SK-N-SH treated with all-trans-retinoic acid at 6 μM for 48 hours (cell line): Measurements from ENCODE around the gene DNAH5.

Experiments used
- BACH2 ChIP-seq: fragments of 250-450 bp; sonication (Bioruptor Pico); IDR thresholded peaks from 2 replicates; pipeline ENCODE4 v1.9.0; 2021; ENCODE audit warnings: mild to moderate bottlenecking, borderline replicate concordance
- ZNF70 ChIP-seq: fragments of 450-650 bp; formaldehyde crosslinking; IDR thresholded peaks from 2 replicates; pipeline ENCODE4 v1.5.0; 2020; ENCODE audit warnings: mild to moderate bottlenecking, moderate library complexity
- ZNF8 ChIP-seq: fragments of 450-650 bp; formaldehyde crosslinking; IDR thresholded peaks from 2 replicates; pipeline ENCODE4 v1.5.0; 2020; ENCODE audit warnings: mild to moderate bottlenecking, moderate library complexity
- TF ChIP-seq, protein P1 (sequence below): fragments of 250-450 bp; sonication (Bioruptor Pico); IDR thresholded peaks from 2 replicates; pipeline ENCODE4 v1.8.0; 2020; ENCODE audit warnings: mild to moderate bottlenecking, moderate library complexity, borderline replicate concordance
- TF ChIP-seq, protein P2 (sequence below): fragments of 250-450 bp; sonication (Bioruptor Pico); IDR thresholded peaks from 2 replicates; pipeline ENCODE4 v1.5.1; 2020; ENCODE audit warnings: low read depth, mild to moderate bottlenecking, moderate library complexity

DNA sequence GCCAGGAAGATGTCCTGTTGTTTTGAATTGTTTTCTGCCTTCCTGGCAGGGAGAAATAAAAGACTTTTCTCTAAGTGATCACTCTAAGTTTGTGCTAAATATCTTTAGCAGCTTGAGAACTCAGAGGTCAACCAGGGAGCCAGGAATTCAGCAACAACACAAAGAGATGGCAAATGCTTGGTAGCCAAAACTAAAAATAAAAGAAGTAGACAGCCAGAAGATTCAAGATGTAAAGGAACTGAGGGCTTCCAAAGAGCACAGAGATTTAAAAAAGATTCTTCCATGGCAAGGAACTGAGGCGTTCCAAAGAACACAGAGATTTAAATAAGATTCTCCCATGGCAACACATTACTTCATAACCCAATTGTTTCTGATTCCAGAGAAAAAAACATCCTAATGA is 9.6 kb downstream of the DNAH5 start:
- no peak for TF ChIP-seq ZNF8 (CRISPR knock-in tag)
- no peak for TF ChIP-seq BACH2 (CRISPR knock-in tag)
- TF ChIP-seq ZNF70 (CRISPR knock-in tag), result no peak
- TF ChIP-seq, protein P1, sequence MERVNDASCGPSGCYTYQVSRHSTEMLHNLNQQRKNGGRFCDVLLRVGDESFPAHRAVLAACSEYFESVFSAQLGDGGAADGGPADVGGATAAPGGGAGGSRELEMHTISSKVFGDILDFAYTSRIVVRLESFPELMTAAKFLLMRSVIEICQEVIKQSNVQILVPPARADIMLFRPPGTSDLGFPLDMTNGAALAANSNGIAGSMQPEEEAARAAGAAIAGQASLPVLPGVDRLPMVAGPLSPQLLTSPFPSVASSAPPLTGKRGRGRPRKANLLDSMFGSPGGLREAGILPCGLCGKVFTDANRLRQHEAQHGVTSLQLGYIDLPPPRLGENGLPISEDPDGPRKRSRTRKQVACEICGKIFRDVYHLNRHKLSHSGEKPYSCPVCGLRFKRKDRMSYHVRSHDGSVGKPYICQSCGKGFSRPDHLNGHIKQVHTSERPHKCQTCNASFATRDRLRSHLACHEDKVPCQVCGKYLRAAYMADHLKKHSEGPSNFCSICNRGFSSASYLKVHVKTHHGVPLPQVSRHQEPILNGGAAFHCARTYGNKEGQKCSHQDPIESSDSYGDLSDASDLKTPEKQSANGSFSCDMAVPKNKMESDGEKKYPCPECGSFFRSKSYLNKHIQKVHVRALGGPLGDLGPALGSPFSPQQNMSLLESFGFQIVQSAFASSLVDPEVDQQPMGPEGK (CRISPR knock-in tag), result no peak
- TF ChIP-seq, protein P2, sequence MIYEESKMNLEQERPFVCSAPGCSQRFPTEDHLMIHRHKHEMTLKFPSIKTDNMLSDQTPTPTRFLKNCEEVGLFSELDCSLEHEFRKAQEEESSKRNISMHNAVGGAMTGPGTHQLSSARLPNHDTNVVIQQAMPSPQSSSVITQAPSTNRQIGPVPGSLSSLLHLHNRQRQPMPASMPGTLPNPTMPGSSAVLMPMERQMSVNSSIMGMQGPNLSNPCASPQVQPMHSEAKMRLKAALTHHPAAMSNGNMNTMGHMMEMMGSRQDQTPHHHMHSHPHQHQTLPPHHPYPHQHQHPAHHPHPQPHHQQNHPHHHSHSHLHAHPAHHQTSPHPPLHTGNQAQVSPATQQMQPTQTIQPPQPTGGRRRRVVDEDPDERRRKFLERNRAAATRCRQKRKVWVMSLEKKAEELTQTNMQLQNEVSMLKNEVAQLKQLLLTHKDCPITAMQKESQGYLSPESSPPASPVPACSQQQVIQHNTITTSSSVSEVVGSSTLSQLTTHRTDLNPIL, result no peak
